ENCODE results near the gene SPDEF.

SPDEF gene

DNA sequence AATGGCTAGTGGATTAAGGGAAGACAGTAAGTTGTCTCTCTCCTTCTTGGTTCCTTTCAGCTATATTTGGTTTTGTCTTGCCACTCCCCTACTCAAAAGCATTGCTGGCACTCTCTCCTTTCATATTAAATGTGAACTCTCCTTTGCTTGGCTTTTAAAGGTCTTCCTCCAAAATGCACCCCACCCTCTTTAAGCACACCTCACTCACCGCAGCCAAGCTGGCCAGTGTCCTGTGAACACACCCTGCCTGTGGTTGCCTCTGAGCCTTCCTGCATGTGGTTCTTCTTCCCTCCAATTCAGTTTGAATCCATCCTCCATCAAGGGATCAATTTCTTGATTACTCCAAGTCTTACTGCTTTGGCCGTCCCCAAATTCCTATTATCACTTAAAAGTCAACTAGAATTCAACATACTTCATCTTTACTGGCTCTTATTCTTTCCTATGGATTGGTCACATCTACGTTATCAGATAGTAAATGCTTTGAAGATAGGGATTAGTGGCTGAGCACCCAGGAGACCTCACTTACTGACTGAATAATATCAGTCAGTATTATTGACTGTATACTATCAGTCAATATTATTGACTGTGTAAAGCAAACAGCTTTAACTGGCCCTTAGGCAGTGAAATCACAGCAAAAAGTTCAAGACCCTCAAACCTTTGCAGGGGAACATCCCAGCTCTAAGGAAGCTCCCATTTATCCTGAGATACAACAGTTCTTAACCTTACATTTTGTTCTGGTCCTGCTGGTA is 41.6 kb upstream of the SPDEF start:
- DNase-seq (ENCODE audit: low spot score), result no peak
- TF ChIP-seq, protein P1, sequence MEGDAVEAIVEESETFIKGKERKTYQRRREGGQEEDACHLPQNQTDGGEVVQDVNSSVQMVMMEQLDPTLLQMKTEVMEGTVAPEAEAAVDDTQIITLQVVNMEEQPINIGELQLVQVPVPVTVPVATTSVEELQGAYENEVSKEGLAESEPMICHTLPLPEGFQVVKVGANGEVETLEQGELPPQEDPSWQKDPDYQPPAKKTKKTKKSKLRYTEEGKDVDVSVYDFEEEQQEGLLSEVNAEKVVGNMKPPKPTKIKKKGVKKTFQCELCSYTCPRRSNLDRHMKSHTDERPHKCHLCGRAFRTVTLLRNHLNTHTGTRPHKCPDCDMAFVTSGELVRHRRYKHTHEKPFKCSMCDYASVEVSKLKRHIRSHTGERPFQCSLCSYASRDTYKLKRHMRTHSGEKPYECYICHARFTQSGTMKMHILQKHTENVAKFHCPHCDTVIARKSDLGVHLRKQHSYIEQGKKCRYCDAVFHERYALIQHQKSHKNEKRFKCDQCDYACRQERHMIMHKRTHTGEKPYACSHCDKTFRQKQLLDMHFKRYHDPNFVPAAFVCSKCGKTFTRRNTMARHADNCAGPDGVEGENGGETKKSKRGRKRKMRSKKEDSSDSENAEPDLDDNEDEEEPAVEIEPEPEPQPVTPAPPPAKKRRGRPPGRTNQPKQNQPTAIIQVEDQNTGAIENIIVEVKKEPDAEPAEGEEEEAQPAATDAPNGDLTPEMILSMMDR (IDR thresholded peaks at IDR 0.05; ENCODE audit: extremely low read depth, missing control alignments), result no peak

DNA sequence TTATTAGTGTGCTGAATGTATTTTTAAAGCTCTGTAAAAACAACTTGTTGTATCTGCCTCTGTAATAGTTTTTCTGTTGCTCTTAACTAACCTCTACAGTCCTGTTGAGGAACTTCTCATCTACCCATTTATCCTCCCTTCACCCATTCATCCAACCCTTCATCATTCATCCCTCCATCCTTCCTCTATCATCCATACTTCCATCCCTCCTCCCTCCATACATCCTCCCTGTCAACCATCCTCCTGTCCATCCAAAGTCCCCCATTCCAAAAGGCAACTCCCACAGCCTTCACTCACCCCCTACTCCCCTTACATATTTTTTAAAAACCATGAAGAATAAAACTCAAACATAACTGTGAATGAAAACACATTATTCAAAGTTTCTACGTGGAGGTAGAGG is 40.7 kb upstream of the SPDEF start:
- TF ChIP-seq, protein P1 (IDR thresholded peaks at IDR 0.05; ENCODE audit: extremely low read depth, missing control alignments), result no peak
- DNase-seq (ENCODE audit: low spot score), result no peak

DNA sequence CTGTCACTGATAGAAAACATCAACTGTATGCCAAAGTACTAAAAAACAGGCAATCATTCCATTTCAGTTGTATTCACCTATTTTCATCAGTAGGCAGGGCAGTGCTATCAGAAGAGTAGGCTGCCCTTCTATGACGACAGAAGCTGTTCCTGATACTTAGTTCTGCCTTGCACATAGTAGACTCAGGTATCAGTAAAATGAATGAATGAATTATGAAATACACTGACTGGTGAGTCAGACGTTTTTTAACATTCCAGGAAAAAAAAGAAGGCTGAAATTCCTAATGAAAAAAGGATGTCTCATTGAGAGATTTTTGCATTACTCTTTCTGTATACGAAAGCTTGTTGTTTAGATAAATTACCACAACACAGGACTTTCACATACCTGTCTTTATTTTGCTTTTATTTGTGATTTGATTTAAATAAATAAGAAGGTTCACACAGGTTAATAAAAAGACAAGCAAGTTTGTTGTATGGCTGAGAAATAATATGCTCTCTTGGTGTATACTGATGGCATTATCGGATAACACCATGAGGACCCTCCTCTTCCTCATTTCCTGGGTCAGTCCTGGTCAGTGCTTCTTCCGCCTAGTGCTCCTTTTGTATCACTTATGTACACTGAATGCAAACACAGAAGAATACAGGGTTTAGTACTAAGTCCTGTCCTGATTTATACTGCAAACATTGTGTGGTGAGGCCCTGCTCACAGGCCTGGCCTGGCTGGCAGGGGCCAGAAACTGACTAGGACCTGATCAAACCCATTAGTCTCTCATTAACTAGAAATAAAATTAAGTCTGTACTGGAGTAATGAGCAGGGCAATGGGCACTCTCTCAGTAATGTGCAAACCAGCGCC is 39.4 kb upstream of the SPDEF start:
- TF ChIP-seq, protein P1 (IDR thresholded peaks at IDR 0.05; ENCODE audit: extremely low read depth, missing control alignments), result no peak
- DNase-seq (ENCODE audit: low spot score), result no peak

DNA sequence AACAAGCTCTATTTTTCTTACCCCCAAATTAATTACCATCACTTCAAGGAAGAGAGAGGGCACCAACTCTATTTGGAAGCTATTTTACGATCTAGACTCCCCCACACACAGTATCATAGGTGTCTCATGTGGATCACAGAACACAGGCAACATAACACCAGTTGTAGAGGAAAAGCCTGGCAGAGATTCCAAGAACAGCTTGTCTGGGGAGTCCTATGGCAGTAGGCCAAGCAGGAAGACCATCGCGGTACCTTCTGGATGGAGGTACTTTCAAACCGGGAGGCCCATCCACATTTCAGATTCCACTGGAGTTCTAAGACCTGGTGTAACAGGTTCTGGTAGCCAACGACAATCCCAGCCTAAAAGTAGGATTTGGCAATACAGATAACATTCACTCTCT is 37.6 kb upstream of the SPDEF start:
- TF ChIP-seq, protein P1 (IDR thresholded peaks at IDR 0.05; ENCODE audit: extremely low read depth, missing control alignments), result no peak
- no peak for DNase-seq (ENCODE audit: low spot score)

DNA sequence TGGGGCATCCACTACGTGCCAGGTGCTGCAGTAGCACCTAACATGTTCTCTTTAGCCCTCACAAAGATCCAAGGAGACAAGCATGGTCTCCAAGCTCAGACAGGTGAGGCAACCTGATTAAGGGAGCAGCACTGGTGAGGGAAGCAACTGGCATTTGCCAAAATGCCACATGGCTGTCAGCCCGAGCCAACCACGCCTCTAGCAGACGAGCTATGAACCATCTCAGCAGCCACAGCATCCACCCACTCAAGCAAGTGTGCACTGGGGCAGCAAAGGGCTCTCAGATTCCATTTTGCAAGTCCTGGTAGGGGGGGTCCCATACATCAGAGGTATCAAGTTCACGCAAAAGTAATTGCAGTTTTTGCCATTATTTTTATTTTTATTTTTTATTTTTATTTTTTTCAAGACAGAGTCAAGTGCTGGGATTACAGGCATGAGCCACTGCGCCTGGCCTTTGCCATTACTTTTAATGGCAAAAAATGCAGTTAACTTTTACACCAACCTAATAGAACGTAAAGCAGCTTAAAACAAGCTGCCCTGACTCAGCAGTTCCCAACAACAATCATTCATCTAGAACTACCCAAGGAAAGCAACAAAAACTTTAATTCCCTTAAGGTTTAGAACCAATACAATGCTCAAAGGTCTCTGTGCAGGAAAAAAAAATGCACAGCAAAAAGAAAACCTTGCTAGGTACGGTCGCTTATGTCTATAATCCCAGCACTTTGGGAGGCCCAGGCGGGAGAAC is 36.3 kb upstream of the SPDEF start:
- no peak for DNase-seq (ENCODE audit: low spot score)
- TF ChIP-seq, protein P1 (IDR thresholded peaks at IDR 0.05; ENCODE audit: extremely low read depth, missing control alignments), result no peak

DNA sequence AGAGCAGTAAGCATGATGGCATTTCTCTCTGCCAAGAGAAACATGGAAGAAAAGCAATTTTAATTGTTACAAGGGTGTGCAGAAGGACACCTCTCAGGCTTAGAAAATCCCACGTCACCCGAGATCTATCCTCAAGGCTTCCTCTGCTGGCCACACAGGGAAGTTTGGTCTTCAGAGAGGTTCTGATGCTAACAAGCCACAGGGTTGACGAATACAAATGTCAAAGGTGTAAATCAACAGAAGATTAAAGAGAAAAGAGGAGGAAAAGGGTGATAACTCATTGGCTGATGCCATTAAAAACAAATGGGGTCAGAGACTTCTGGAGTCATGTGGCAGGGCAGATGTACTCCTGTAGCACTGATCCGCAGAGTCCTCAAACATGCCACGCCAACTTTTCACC is 33.6 kb upstream of the SPDEF start:
- DNase-seq (ENCODE audit: low spot score), result no peak
- TF ChIP-seq, protein P1 (IDR thresholded peaks at IDR 0.05; ENCODE audit: extremely low read depth, missing control alignments), result no peak
